ENCODE measurements around the gene MRO. TPM values are rescaled to one million over a fixed set of nuclear protein-coding genes. Genes with fewer than 3 reads are reported as not detected.
A peak's percentile ranks its signal among the peaks of the same experiment; 100 is the strongest.

MRO gene
- total RNA-seq, 1 experiment from 2014 or later = not detected

DNA sequence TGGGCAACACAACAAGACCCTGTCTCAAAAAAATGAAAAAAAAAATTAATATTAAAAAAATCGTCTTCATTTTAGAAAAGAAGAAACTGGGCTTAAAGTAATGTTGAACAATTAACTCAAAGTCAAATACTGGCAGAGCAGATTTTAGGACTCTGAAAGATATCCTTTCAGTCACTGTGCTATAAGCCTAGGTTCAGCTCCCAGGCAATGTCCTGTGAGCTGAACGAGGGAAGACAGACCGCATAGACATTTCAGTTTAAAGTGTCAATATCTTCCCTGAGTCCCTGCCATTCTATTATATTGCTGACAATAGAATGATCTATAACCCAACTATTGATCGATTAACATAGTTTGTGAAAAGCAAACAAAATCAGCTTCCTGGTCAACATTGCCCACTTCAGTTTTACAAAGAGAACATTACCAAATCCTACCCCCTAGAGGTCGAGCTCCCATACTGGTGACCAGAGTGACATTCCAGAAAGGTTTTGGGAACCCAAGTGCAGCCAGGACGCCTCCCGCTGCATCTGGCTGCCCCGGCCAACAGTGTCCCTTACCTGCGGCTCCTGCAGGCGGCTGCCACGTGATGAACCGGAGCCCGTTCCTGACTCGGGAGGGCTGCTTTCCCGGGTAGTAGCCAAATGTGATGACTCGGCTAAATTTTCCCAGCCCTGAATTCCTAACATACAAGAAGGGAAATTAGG is 639 bp downstream of the MRO start:
- no peaks in the 10 kb centered on the region for H3K4me1 ChIP-seq (ENCODE audit: control insufficient read depth, insufficient read depth, low read length)
- in situ Hi-C loops (cut with HindIII; ENCODE audit: low pct_unique_long_range_greater_than_20kb, low sequenced_read_pairs) = no loop called here
- H3K9me3 ChIP-seq (ENCODE audit: control insufficient read depth, insufficient read depth, low read depth, low read length) = no peaks in the 10 kb centered on the region

DNA sequence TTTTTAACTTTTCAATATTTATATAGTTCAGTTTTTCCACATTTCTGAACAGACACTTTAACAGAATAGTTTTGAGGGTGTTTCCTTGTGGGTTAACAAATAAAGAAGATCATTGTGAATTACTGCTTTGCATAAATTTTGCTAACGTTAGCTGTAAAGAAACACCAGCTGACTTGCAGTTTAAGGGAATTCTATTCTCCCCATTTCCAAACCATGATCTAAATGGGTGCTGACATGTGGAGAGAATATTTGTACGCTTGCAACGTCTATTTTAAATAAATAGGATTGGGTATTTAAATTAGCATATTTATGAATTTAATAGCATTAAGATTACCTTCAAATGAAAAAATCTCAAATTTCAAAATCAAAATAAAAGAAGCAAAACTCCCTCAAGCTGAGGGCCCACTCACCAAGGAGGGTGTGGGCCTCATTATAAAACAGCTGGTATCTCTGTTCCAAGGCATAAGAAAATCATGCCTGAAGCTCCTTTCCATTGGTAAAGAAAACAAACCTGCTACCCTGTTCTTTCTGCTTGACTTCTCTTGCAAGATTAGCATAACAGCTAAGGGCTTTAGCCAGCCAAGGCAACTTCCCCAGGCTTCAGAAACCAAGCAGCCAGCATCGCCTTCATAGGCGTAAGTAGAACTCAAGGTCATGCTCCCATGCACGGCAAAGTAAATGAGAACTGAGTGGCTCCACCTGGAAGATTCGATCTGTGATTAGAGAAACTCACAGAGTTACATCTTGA is 3.2 kb downstream of the MRO start:
- CTCF ChIA-PET = no interaction called here
- BruUV-seq (replicated peaks) = no TSS peak
- intact Hi-C loops (cut with micrococcal nuclease; ENCODE audit: unreplicated experiment) = no loop called here
- DNase-seq (ENCODE audit: low read depth, low spot score) = no peak
- H3K27ac ChIP-seq (ENCODE audit: low read length) = no peak overlapping the region
- H3K36me3 ChIP-seq (ENCODE audit: control insufficient read depth, insufficient read depth, low read length) = no peaks in the 10 kb centered on the region
- ATAC-seq = no peak
- H3K9me3 ChIP-seq (ENCODE audit: control insufficient read depth, insufficient read depth, low read depth, low read length) = no peaks in the 10 kb centered on the region
- no peaks in the 10 kb centered on the region for H3K27me3 ChIP-seq (ENCODE audit: control insufficient read depth, insufficient read depth, low read length)
- H3K4me1 ChIP-seq (ENCODE audit: control insufficient read depth, insufficient read depth, low read length) = no peaks in the 10 kb centered on the region
- TF ChIP-seq, protein P1, sequence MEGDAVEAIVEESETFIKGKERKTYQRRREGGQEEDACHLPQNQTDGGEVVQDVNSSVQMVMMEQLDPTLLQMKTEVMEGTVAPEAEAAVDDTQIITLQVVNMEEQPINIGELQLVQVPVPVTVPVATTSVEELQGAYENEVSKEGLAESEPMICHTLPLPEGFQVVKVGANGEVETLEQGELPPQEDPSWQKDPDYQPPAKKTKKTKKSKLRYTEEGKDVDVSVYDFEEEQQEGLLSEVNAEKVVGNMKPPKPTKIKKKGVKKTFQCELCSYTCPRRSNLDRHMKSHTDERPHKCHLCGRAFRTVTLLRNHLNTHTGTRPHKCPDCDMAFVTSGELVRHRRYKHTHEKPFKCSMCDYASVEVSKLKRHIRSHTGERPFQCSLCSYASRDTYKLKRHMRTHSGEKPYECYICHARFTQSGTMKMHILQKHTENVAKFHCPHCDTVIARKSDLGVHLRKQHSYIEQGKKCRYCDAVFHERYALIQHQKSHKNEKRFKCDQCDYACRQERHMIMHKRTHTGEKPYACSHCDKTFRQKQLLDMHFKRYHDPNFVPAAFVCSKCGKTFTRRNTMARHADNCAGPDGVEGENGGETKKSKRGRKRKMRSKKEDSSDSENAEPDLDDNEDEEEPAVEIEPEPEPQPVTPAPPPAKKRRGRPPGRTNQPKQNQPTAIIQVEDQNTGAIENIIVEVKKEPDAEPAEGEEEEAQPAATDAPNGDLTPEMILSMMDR (IDR thresholded peaks at IDR 0.05) = no peak
- TF ChIP-seq, protein P2, sequence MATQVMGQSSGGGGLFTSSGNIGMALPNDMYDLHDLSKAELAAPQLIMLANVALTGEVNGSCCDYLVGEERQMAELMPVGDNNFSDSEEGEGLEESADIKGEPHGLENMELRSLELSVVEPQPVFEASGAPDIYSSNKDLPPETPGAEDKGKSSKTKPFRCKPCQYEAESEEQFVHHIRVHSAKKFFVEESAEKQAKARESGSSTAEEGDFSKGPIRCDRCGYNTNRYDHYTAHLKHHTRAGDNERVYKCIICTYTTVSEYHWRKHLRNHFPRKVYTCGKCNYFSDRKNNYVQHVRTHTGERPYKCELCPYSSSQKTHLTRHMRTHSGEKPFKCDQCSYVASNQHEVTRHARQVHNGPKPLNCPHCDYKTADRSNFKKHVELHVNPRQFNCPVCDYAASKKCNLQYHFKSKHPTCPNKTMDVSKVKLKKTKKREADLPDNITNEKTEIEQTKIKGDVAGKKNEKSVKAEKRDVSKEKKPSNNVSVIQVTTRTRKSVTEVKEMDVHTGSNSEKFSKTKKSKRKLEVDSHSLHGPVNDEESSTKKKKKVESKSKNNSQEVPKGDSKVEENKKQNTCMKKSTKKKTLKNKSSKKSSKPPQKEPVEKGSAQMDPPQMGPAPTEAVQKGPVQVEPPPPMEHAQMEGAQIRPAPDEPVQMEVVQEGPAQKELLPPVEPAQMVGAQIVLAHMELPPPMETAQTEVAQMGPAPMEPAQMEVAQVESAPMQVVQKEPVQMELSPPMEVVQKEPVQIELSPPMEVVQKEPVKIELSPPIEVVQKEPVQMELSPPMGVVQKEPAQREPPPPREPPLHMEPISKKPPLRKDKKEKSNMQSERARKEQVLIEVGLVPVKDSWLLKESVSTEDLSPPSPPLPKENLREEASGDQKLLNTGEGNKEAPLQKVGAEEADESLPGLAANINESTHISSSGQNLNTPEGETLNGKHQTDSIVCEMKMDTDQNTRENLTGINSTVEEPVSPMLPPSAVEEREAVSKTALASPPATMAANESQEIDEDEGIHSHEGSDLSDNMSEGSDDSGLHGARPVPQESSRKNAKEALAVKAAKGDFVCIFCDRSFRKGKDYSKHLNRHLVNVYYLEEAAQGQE (IDR thresholded peaks at IDR 0.05; ENCODE audit: insufficient read depth in 1 of 2, low read depth in 2 of 2, low read length in 1 of 2) = no peak
- no peak for TF ChIP-seq POLR2AphosphoS5 (IDR thresholded peaks at IDR 0.05; ENCODE audit: low read depth, low read length)
- no peak for TF ChIP-seq SIN3A (IDR thresholded peaks at IDR 0.05; ENCODE audit: borderline replicate concordance, insufficient read depth, low read depth, low read length)
- no peak for TF ChIP-seq TCF7L2 (IDR thresholded peaks at IDR 0.05; ENCODE audit: low read depth, low read length)
- POLR2A ChIA-PET = interaction anchor here (0.6 kb wide), 1 partner anchor 93 kb away, joined by 7 read pairs; no protein-coding TSS in a partner anchor
- in situ Hi-C loops (cut with HindIII; ENCODE audit: low pct_unique_long_range_greater_than_20kb, low sequenced_read_pairs) = no loop called here
- H3K4me3 ChIP-seq (ENCODE audit: low read depth in 2 of 2, low read length in 2 of 2) = no peak overlapping the region

More for the DNA sequence above, 639 bp downstream of the MRO start:
- Histone ChIP-seq H3K27me3 (ENCODE audit: control insufficient read depth, insufficient read depth, low read length) (no peaks in the 10 kb centered on the region), H3K27ac (ENCODE audit: low read length) (no peak overlapping the region), H3K4me3 (ENCODE audit: low read depth in 2 of 2, low read length in 2 of 2) (peak overlapping the region; percentile 27 to 51), H3K36me3 (ENCODE audit: control insufficient read depth, insufficient read depth, low read length) (no peaks in the 10 kb centered on the region)
- DNase-seq (ENCODE audit: low read depth, low spot score) (no peak), ATAC-seq (peak; percentile 68)
- intact Hi-C loops (cut with micrococcal nuclease; ENCODE audit: unreplicated experiment) = no loop called here
- ChIA-PET POLR2A (interaction anchor here (0.6 kb wide), 1 partner anchor 28 kb away, joined by 3 read pairs; no protein-coding TSS in a partner anchor), CTCF (interaction anchor here (0.6 kb wide), 1 partner anchor 286 kb away, joined by 6 read pairs; no protein-coding TSS in a partner anchor)
- TF ChIP-seq SIN3A (IDR thresholded peaks at IDR 0.05; ENCODE audit: borderline replicate concordance, insufficient read depth, low read depth, low read length) (no peak), POLR2AphosphoS5 (IDR thresholded peaks at IDR 0.05; ENCODE audit: low read depth, low read length) (no peak), TCF7L2 (IDR thresholded peaks at IDR 0.05; ENCODE audit: low read depth, low read length) (no peak)
- TF ChIP-seq, protein P1 (IDR thresholded peaks at IDR 0.05) = no peak
- TF ChIP-seq, protein P2 (IDR thresholded peaks at IDR 0.05; ENCODE audit: insufficient read depth in 1 of 2, low read depth in 2 of 2, low read length in 1 of 2) = no peak
- no TSS peak for BruUV-seq (replicated peaks)
